Adipocyte (in vitro differentiated cells): ENCODE results near the gene OR10A4.
"Not testable (repeated sequence)": the region's sequence is repeated elsewhere in the genome, so short reads cannot be mapped to it uniquely, and the experiment has no call there.

ENCODE experiments used
- DNase-seq: peaks from one replicate; pipeline ENCODE4 v3.0.0-alpha.2; 2015; ENCODE audit warnings: low read depth
- H3K27me3 ChIP-seq: replicated peaks from 2 replicates; pipeline ENCODE4 v1.7.0; 2013; ENCODE audit warnings: mild to moderate bottlenecking, low read length, moderate library complexity; ENCODE audit not compliant: control insufficient read depth, insufficient read depth
- H3K36me3 ChIP-seq: 2 replicates; pipeline ENCODE4 v1.7.0; 2013; ENCODE audit warnings: low read length, mild to moderate bottlenecking, moderate library complexity; ENCODE audit not compliant: control insufficient read depth, insufficient read depth, severe bottlenecking
- H3K4me1 ChIP-seq: 2 replicates; pipeline ENCODE4 v1.7.0; 2013; ENCODE audit warnings: mild to moderate bottlenecking, low read length, moderate library complexity; ENCODE audit not compliant: control insufficient read depth, insufficient read depth
- H3K4me3 ChIP-seq: 2 replicates; pipeline ENCODE4 v1.7.0; 2013; ENCODE audit warnings: mild to moderate bottlenecking, low read length, moderate library complexity
- H3K9ac ChIP-seq: 2 replicates; pipeline ENCODE4 v1.7.0; 2013; ENCODE audit warnings: mild to moderate bottlenecking, low read length, moderate library complexity
- H3K9me3 ChIP-seq: 2 replicates; pipeline ENCODE4 v1.7.0; 2013; ENCODE audit warnings: mild to moderate bottlenecking, low read length, moderate library complexity; ENCODE audit not compliant: control insufficient read depth

Gene OR10A4

DNA sequence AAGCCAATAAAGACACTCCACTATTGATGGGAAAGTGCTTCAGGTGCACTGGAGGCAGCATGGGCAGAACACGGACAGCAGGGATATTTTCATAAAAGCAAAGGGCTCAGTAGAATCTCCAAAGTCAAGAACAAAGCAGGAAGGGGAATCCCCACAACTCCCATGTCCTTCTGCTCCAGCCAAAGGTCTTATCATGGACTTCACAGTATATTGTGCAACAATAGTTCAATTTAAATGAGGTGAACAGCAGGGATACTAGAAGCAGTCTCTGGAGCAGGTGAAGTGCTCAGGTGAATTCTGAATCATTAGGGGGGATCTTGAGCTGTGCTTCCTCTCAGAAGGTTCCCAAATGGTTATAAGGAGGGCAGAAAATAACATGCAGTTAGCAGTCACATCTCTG is 22.5 kb downstream of the OR10A4 start:
- Histone ChIP-seq H3K9ac (no peak overlapping the region), H3K9me3 (no peaks in the 10 kb centered on the region), H3K4me1 (no peaks in the 10 kb centered on the region), H3K27me3 (no peaks in the 10 kb centered on the region), H3K36me3 (no peaks in the 10 kb centered on the region), H3K4me3 (no peak overlapping the region)
- no peak for DNase-seq

DNA sequence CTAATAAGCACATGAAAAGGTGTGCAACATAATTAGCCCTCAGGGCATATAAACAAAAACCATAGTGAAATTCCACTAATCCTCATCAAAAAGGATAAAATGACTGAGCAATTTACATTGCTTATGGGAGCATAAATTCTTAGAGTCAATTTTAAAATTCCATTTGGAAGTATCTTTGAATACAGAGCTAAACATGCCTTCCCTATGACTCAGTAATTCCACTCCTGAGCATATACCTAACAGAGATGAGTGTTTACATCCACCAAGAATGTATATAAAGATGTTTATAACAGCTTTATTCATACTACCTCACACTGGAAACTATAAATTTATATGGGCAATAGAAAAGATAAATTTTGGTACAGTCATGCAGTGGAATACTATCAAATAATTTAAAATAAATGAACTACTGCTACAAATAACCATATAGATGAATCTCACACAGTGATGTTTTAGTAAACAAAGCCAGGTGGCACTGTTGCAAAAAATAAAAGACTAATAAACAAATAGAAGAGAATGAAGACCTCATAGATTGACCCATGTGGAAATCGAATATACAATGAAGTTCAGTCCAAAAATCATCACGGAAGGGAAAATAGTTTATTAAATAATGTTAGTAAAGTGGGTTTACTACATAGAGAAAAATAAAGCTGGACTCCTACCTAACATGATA is 24.0 kb downstream of the OR10A4 start:
- H3K9me3 ChIP-seq = no peaks in the 10 kb centered on the region

DNA sequence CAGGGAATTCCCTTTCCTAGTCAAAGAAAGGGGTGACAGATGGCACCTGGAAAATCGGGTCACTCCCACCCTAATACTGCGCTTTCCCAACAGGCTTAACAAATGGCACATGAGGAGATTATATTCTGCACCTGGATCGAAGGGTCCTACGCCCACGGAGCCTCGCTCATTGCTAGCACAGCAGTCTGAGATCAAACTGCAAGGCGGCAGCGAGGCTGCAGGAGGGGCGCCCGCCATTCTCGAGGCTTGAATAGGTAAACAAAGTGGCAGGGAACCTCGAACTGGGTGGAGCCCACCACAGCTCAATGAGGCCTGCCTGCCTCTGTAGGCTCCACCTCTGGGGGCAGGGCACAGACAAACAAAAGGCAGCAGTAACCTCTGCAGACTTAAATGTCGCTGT is 28.4 kb downstream of the OR10A4 start:
- not testable (repeated sequence) for H3K4me1 ChIP-seq, H3K4me3 ChIP-seq, H3K9ac ChIP-seq, H3K36me3 ChIP-seq, DNase-seq, H3K9me3 ChIP-seq, H3K27me3 ChIP-seq

More for the DNA sequence above, 24.0 kb downstream of the OR10A4 start:
- no peaks in the 10 kb centered on the region for H3K27me3 ChIP-seq
- no peak overlapping the region for H3K9ac ChIP-seq
- no peak for DNase-seq
- no peaks in the 10 kb centered on the region for H3K36me3 ChIP-seq
- no peak overlapping the region for H3K4me3 ChIP-seq
- no peaks in the 10 kb centered on the region for H3K4me1 ChIP-seq

DNA sequence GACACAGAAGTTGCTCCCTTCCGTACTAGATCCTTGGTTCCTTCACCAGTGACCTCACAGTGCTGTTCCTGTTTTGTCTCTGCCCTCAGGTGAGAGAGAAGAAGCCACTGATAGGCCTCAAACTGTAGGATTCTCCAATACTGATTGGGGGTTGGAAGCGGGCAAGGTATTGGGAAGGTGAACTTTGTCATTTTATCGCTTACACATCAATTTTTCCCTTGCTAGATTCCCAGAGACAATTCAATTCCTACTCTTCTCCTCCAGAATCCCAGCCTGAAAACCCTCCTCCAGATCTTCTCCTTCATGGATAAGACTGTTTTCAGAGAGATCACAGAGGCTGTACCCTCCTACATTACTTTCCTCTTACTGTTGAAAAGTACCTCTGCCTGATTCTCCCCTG is 35.0 kb downstream of the OR10A4 start:
- no peak overlapping the region for H3K9ac ChIP-seq
- no peaks in the 10 kb centered on the region for H3K9me3 ChIP-seq
- H3K36me3 ChIP-seq = no peaks in the 10 kb centered on the region
- no peaks in the 10 kb centered on the region for H3K4me1 ChIP-seq
- no peak overlapping the region for H3K4me3 ChIP-seq
- no peak for DNase-seq
- H3K27me3 ChIP-seq = no peaks in the 10 kb centered on the region

DNA sequence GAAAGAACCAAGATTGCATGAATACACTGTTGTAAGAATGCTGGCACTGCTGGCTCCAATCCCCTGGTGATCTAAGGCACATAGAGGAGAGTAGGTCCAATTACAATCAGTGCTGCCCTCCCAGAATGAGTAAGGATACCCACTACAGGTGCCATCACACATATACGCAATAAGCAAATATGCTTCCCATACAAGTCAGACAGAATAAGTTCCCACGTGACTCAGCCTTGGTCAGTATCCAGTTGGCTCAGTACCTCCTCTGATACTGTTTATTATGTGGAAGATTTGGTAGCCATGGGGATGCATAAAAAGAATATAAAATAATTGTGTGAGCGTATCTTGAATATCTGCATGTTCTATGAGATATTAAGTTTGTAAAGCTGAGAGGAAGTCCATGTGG is 35.5 kb downstream of the OR10A4 start:
- Histone ChIP-seq H3K4me1 (no peaks in the 10 kb centered on the region), H3K4me3 (no peak overlapping the region), H3K27me3 (no peaks in the 10 kb centered on the region), H3K9me3 (no peaks in the 10 kb centered on the region), H3K36me3 (no peaks in the 10 kb centered on the region), H3K9ac (no peak overlapping the region)
- DNase-seq = no peak

DNA sequence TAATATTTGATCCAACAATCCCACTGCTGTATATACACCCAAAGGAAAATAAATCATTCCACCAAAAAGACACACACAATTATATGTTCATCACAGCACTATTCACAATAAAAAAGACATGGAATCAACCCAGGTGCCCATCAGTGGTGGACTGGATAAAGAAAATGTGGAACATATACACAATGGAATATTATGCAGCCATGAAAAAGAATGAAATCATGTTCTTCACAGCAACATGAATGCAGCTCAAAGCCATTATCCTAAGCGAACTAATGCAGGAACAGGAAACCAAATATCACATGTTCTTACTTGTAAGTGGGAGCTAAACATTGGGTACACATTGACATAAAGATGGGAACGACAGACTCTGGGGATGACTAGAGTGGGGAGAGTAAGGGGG is 43.3 kb downstream of the OR10A4 start:
- Histone ChIP-seq H3K27me3 (no peaks in the 10 kb centered on the region), H3K4me1 (no peaks in the 10 kb centered on the region), H3K9me3 (no peaks in the 10 kb centered on the region), H3K36me3 (no peaks in the 10 kb centered on the region), H3K9ac (no peak overlapping the region), H3K4me3 (no peak overlapping the region)
- no peak for DNase-seq

DNA sequence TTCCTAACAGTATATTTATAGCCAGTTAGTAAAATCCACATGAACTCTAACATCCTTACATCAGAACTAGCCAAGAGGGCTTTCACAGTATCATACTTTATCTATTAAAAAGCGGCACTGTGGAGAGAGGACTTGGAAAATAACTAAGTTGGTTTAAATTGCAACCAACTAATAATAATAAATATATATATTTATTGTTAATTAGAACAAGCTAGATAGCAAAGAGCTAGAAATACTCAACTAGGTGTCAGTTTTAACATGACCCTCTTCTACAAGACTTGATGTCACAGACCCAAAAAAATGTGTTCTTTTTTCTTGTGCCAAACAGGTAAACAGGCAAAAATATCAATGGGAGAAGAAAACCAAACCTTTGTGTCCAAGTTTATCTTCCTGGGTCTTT is 44.3 kb downstream of the OR10A4 start, which contains the start of gene OR2D3:
TSS of gene OR2D3 (plus strand) at position 301 of the 400 bp plus-strand sequence. CDS start at position 301, 0 bp downstream.
- no peaks in the 10 kb centered on the region for H3K9me3 ChIP-seq
- DNase-seq = no peak
- H3K4me1 ChIP-seq = no peaks in the 10 kb centered on the region

DNA sequence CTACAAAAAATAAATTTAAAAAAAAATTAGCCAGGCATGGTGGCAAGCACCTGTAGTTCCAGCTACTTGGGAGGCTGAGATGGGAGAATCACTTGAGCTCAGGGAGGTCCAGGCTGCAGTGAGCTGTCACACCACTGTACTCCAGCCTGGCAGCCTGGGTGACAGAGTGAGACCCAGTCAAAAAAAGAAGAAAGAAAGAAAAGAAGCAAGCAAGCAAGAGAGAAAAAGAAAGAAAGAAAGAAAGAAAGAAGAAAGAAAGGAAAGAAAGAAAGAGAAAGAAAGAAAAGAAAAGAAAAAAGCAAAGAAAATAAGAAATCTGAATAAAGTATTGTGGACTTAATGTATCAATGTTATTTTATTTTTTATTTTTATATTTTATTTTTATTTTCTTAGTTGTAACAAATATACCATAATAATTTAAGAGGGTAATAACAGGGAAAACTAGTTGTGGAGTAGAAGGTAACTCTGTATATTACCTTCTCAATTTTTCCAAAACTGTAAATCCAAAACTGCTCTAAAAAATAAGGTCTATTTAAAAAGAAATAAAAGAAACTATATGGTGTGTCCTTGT is 48.7 kb downstream of the OR10A4 start:
- H3K4me3 ChIP-seq = no peak overlapping the region
- no peak for DNase-seq
- no peaks in the 10 kb centered on the region for H3K36me3 ChIP-seq
- no peaks in the 10 kb centered on the region for H3K27me3 ChIP-seq
- no peak overlapping the region for H3K9ac ChIP-seq
- peaks cover 8% of the 10 kb centered on the region for H3K4me1 ChIP-seq
- no peaks in the 10 kb centered on the region for H3K9me3 ChIP-seq

More for the DNA sequence above, 44.3 kb downstream of the OR10A4 start, which contains the start of gene OR2D3:
- Histone ChIP-seq H3K36me3 (no peaks in the 10 kb centered on the region), H3K27me3 (no peaks in the 10 kb centered on the region), H3K4me3 (no peak within 1 kb of the TSS), H3K9ac (no peak within 1 kb of the TSS)

DNA sequence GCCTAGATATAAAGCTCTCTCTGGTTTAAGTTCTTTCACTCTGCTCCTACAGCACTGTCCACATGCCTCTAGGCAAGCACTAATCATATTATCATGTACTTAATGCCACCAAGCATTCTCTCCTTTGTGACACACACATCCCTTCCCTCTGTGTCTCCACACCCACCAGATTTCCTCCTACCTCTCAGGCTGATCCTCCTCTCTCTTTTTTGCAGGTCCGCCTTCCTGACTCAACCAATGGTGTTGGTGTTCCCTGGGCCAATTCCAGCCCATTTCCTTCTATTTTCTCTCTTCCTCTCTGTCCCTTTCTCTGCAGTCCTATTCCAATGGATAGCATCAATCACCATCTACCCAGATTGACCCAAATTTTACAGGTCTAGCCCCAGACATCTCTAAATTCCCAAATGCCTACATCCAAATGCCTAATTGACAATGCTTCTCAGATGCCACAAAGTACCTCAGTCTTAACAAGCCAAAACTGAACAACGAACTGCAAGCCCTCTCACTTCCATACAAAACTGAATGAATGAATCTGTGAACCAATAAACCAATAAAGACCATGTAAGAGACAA is 49.3 kb downstream of the OR10A4 start:
- H3K4me1 ChIP-seq = peaks cover 8% of the 10 kb centered on the region
- peak overlapping the region; percentile 92 for H3K4me3 ChIP-seq
- no peaks in the 10 kb centered on the region for H3K9me3 ChIP-seq
- peak overlapping the region; percentile 83 for H3K9ac ChIP-seq
- peak; percentile 18 for DNase-seq
- no peaks in the 10 kb centered on the region for H3K27me3 ChIP-seq
- no peaks in the 10 kb centered on the region for H3K36me3 ChIP-seq

DNA sequence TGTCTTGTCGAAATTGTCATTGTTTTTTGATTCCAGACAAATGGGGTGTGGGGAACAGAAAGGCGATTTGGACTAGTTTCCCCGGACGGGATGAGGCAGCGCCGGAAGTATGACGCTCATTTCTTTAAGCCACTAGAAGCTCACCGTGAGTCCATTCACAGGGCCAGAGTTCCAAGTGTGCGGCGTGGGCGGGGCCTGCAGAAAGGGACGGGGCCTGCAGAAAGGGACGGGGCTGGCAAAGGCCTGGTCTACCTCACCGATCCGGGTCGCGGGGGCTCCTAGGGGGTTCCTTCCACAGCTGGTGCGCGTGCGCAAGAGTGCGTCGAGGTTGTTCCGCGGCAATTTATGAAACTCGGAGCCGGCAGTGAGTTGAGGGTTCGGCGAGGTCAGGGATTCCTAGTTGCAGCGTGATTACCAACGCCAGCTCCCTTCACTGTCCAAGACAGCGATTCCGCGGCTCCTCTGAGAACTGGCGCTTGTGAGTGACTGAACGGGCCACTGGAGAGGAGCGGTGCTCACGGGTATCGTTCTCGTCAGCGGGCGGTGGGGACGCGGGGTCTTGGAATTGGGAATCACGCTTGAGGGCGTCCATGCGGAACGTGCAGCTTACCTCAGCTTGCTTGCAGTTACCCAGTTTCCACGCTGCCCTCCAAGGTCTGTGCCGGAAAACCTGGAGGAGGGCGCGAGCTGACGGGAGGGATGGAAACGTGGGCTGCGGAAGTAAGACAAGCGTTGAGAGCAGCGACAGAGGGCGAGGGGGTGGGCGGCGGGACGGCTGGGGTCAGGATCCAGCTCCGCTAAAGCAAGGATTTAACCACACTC is 50.0 kb downstream of the OR10A4 start, which contains the start of gene ZNF215:
TSS of gene ZNF215 (plus strand) at position 219 of the 822 bp plus-strand sequence. CDS start 5,847 bp downstream, outside the sequence.
- Histone ChIP-seq H3K9me3 (no peaks in the 10 kb centered on the region), H3K9ac (peak within 1 kb of the TSS; percentile 83), H3K4me1 (peaks cover 12% of the 10 kb centered on the region), H3K4me3 (peak within 1 kb of the TSS; percentile 92), H3K27me3 (no peaks in the 10 kb centered on the region), H3K36me3 (no peaks in the 10 kb centered on the region)
- peak; percentile 92 for DNase-seq

DNA sequence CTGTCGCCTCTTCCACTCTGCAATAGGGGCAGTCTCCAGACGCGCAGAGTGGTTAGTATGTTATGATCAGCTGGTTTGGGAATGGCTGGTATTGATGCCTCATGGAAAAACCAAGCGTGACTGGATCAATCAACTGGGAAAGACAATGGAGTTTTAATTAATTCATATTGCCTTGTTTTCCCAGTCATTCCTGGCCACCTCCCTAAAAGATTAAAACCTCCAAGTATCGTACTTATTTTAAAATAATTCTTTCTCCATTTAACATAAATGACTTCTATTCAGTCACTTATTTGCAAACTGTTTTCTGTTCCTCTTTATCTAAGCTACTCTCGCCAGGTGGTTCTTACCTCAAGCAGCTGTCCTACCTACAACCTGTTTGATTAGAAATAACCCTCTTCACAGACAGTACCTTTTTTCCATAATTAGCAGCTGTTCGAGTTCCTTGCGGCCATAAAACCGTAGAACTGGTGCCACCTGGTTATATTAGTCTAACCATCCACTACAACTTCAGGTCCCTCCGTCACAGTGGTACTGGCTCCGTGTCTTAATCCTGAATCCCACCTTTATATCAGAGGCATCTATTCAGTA is 50.7 kb downstream of the OR10A4 start:
- peak overlapping the region; percentile 83 for H3K9ac ChIP-seq
- no peaks in the 10 kb centered on the region for H3K36me3 ChIP-seq
- peaks cover 12% of the 10 kb centered on the region for H3K4me1 ChIP-seq
- no peaks in the 10 kb centered on the region for H3K9me3 ChIP-seq
- H3K27me3 ChIP-seq = no peaks in the 10 kb centered on the region
- peak overlapping the region; percentile 92 for H3K4me3 ChIP-seq
- no peak for DNase-seq
